HG03342 (cell line): ENCODE results near the gene PCDHA11.
"Not testable (repeated sequence)": the region's sequence is repeated elsewhere in the genome, so short reads cannot be mapped to it uniquely, and the experiment has no call there.

Source experiments
- ATAC-seq: cut with Tn5 transposase; IDR thresholded peaks from one replicate; pipeline ENCODE4 v1.9.1; 2021; ENCODE audit warnings: mild to moderate bottlenecking, moderate library complexity; ENCODE audit not compliant: unreplicated experiment

The PCDHA11 gene

GRCh38 chr5:140849831-140850634 is 18.7 kb upstream of the PCDHA11 start:
- not testable (repeated sequence) for ATAC-seq

DNA sequence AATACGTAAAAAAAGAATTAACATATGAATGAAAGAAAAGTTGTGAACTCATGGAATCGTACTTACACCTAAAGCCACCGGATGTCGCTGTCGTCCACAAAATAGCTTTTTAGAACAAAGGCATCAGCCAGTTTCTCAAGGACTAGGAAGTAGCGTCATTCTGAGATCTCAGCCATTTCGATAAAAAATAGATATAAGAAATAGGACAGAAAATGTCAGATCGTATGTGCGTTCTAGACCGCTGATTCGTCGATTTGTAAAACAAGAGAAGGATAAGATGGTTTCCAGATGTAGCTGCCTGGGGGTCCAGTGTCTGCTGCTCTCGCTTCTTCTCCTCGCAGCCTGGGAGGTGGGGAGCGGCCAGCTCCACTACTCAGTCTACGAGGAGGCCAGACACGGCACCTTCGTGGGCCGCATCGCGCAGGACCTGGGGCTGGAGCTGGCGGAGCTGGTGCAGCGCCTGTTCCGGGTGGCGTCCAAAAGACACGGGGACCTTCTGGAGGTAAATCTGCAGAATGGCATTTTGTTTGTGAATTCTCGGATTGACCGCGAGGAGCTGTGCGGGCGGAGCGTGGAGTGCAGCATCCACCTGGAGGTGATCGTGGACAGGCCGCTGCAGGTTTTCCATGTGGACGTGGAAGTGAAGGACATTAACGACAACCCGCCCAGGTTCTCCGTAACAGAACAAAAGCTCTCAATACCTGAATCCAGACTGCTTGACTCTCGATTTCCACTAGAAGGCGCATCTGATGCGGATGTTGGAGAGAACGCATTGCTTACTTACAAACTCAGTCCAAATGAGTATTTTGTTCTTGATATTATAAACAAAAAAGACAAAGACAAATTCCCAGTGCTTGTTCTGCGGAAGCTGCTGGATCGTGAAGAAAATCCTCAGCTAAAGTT is 12.7 kb upstream of the PCDHA11 start, which contains the start of gene PCDHA10:
PCDHA10 (plus strand) TSS at position 126 of the 903 bp plus-strand sequence; CDS start at position 278, 152 bp downstream.
- ATAC-seq = no peak

DNA sequence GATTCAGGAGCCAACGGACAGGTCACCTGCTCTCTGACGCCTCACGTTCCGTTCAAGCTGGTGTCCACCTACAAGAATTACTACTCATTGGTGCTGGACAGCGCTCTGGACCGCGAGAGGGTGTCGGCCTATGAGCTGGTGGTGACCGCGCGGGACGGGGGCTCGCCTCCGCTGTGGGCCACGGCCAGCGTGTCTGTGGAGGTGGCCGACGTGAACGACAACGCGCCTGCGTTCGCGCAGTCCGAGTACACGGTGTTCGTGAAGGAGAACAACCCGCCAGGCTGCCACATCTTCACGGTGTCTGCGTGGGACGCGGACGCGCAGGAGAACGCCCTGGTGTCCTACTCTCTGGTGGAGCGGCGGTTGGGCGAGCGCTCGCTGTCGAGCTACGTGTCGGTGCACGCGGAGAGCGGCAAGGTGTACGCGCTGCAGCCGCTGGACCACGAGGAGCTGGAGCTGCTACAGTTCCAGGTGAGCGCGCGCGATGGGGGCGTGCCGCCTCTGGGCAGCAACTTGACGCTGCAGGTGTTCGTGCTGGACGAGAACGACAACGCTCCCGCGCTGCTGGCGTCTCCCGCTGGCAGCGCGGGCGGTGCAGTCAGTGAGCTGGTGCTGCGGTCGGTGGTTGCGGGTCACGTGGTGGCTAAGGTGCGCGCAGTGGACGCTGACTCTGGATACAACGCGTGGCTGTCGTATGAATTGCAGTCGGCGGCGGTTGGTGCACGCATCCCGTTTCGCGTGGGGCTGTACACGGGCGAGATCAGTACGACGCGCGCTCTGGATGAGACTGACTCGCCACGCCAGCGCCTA is 11.4 kb upstream of the PCDHA11 start:
- no peak for ATAC-seq

DNA sequence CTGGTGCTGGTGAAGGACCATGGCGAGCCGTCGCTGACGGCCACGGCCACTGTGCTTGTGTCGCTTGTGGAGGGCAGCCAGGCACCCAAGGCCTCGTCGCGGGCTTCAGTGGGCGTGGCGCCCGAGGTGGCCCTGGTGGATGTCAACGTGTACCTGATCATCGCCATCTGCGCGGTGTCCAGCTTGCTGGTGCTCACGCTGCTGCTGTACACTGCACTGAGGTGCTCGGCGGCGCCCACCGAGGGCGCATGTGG is 10.8 kb upstream of the PCDHA11 start:
- ATAC-seq = no peak

- ATAC-seq = no peak
Measured at GRCh38 chr5:140862441-140863295, 6.1 kb upstream of the PCDHA11 start.

DNA sequence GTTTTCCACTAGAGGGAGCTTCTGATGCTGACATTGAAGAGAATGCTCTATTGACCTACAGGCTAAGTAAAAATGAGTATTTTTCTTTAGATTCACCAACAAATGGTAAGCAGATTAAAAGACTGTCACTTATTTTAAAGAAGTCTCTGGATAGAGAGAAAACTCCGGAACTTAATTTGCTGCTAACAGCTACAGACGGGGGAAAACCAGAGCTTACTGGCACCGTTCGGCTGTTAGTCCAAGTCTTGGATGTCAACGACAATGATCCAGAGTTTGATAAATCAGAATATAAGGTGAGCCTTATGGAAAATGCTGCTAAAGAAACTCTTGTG is 764 bp downstream of the PCDHA11 start:
- ATAC-seq = no peak

GRCh38 chr5:140870221-140871201 is 1.8 kb downstream of the PCDHA11 start:
- ATAC-seq = no peak

- ATAC-seq = no peak
Measured at GRCh38 chr5:140875085-140876065, 6.6 kb downstream of the PCDHA11 start, which contains the start of gene PCDHA12. TSS of gene PCDHA12 (plus strand) at chr5:140875308. CDS start at chr5:140875473, 165 bp downstream.

DNA sequence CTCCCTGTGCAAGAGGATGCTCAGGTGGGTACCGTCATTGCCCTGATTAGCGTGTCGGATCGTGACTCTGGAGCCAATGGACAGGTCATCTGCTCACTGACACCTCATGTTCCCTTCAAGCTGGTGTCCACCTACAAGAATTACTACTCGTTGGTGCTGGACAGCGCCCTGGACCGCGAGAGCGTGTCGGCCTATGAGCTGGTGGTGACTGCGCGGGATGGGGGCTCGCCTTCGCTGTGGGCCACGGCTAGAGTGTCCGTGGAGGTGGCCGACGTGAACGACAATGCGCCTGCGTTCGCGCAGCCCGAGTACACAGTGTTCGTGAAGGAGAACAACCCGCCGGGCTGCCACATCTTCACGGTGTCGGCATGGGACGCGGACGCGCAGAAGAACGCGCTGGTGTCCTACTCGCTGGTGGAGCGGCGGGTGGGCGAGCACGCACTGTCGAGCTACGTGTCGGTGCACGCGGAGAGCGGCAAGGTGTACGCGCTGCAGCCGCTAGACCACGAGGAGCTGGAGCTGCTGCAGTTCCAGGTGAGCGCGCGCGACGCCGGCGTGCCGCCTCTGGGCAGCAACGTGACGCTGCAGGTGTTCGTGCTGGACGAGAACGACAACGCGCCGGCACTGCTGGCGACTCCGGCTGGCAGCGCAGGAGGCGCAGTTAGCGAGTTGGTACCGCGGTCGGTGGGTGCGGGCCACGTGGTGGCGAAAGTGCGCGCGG is 7.9 kb downstream of the PCDHA11 start:
- ATAC-seq = not testable (repeated sequence)

- no peak for ATAC-seq
Measured at GRCh38 chr5:140877262-140877581, 8.5 kb downstream of the PCDHA11 start.

GRCh38 chr5:140881889-140882590 is 13.3 kb downstream of the PCDHA11 start, which contains the start of gene PCDHA13:
TSS of gene PCDHA13 (plus strand) at chr5:140882124. CDS start at chr5:140882269, 145 bp downstream.
- no peak for ATAC-seq

DNA sequence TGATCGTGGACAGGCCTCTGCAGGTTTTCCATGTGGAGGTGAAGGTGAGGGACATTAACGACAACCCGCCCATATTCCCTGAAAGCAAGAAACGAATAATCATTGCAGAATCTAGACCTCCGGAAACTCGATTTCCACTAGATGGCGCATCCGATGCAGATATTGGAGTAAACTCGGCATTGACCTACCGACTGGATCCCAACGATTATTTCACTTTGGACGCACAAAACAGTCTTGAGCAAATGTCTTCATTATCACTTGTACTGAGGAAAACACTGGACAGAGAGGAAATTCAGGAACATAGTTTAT is 13.8 kb downstream of the PCDHA11 start:
- ATAC-seq = no peak

DNA sequence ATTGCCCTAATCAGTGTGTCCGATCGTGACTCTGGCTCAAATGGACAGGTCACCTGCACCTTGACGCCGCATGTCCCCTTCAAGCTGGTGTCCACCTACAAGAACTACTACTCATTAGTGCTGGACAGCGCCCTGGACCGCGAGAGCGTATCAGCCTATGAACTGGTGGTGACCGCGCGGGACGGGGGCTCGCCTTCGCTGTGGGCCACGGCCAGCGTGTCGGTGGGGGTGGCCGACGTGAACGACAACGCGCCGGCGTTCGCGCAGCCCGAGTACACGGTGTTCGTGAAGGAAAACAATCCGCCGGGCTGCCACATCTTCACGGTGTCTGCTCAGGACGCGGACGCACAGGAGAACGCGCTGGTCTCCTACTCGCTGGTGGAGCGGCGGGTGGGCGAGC is 14.6 kb downstream of the PCDHA11 start:
- no peak for ATAC-seq

DNA sequence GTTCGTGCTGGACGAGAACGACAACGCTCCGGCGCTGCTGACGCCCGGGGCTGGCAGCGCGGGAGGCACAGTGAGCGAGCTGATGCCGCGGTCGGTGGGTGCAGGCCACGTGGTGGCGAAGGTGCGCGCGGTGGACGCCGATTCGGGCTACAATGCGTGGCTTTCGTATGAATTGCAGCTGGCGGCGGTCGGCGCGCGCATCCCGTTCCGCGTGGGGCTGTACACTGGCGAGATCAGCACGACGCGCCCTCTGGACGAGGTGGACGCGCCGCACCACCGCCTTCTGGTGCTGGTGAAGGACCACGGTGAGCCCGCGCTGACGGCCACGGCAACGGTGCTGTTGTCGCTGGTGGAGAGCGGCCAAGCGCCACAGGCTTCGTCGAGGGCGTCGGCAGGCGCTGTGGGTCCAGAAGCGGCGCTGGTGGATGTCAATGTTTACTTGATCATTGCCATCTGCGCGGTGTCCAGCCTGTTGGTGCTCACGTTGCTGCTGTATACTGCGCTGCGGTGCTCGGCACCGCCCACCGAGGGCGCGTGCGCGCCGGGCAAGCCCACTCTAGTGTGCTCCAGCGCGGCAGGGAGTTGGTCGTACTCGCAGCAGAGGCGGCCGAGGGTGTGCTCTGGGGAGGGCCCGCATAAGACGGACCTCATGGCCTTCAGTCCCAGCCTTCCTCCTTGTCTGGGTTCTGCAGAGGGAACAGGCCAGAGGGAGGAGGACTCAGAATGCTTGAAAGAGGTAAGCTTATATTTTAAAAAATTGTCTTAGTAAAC is 15.4 kb downstream of the PCDHA11 start:
- no peak for ATAC-seq

DNA sequence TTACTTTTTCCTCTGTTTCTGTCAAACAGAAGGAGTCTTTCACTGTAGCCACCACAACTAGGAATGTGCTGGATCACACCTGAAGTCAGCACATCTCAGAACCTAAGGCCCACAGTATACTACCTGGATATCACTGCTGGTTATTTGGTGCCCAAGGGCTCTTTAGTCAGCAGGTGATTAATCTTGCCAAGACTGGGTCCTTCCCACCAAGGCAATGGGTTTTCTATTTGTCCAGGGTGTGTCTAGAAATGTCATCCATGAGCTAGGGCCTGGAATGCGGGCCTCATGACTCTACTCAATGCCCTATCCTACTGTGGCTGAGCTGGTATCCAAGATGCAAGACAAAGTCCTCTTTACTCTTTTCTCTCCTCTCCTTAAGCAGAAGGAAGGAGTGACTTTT is 47.6 kb downstream of the PCDHA11 start:
- no peak for ATAC-seq
